ENCODE measurements around the gene PRSS38.

PRSS38 gene

DNA sequence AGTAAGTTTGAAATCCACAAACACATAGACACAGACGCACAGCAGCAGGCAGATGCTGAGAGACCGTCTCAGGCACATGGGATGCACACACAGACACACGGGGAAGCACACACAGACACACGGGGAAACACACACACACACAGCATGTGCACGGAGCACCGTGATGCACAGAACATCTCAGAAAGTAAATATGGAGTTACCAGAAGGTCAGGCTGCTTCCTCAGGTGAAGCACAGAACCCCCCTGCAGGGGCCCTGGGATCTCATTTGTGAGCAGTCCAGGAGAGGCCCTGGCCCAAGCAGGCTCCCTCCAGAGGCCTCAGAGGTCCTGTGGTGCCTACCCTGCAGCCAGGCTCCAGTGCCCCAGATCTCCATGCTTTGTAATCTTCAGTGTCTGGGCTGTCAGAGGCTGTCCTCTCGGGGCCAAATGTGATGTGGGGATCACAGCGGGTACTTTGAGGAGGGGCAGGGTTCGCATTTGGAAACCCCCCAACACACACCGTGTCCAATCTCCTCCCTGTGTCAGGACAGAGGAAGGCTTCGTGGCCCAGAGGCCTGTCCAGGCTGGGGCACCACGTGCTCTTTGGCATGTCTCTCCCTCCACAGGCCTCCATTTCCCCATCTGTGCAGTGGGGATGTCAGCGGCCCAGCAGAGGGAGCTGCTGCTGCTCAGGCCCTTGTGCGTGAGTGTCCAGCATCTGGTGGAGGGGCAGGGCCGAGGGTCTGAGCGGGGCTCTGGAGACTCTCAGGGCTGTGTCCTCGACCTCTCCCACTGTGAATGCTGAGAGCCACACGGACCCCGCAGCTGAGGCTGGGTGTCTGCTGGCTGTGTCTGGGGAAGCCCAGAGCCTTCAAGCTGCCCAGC, 23.0 kb upstream of the PRSS38 start:
- in situ Hi-C loops (cut with HindIII; ENCODE audit: low sequenced_read_pairs): no loop called here

DNA sequence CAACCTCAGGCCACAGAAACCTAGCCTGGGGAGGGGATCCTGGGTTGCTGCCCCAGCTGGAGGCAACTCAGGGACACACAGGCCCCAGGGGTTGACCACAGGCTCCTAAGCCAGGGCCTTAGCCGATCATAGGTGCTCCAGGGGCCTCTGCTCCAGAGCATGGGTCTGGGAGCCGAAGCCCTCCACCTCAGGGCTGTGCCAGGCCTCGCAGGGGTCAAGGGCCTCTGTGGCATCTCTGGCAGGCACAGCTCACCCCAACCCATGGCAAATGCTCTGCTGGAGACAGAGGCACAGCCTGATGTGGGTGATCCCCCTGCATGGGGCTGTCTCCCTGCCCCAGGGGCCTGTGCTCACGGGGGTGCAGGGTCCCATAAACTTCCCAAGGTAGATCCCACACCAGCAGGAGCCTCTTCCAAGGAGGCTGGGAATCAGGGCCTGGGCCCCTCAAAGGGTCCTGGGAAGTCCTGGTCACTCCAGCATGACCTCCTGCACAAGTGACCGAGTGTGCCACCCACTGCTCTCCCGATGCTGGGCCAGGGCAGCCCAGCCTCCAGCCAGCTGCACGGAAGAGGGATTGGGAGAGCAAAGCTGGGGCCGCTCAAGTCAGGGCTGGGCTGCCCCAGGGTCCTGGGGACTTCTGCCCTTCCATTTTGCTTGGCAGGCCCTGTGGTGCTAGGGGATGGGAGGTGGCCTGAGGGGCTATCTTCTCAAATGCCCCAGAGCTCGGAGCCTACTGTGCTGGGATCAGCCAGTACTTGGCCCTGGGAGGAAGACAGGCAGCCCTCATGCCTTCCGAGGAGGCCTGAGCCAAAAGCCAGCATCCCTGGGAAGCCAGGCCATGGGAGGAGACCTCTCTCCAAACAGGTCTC, 22.2 kb upstream of the PRSS38 start:
- in situ Hi-C loops (cut with HindIII; ENCODE audit: low sequenced_read_pairs): no loop called here

DNA sequence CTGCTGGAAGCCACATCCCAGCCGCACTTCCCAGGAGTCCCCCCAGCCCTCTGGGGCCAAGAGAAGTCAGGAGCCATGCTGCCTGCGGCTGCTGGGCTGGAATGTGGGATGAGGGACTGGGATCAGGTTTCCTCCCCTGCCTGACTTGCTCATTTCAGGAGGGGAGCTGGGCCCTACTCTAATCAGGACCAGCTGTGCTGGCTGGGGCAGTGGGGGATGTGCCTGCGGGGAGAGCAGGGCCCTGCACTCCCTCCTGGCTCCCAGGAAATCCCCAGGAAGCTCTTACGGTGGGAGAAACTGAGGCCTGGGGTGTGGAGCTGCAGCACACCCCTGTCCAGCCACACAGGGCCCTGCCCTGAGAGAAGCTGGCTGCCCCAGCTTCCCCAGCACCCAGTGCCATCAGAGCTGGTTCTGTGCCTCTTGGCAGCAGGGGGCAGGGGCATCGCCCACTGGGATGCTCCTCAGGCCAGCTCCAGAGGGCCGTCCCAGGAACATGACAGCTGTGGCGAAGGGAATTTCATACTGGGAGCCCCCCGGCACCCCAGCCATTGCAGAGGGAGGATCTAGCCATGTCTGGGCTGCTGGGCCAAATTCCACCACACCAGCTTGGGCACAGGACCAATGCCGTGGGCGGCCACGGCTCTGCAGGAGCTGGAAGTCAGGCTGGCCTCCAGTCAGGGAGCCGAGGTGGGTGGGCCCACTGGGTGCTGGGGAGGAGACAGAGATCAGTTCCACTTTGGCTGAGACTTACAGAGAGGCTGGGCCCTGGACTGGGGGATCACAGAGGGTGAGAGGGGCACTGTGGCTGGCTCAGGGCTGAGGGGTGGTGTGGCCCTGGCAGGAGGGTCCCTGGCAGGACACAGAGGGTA, 21.3 kb upstream of the PRSS38 start:
- in situ Hi-C loops (cut with HindIII; ENCODE audit: low sequenced_read_pairs): no loop called here

DNA sequence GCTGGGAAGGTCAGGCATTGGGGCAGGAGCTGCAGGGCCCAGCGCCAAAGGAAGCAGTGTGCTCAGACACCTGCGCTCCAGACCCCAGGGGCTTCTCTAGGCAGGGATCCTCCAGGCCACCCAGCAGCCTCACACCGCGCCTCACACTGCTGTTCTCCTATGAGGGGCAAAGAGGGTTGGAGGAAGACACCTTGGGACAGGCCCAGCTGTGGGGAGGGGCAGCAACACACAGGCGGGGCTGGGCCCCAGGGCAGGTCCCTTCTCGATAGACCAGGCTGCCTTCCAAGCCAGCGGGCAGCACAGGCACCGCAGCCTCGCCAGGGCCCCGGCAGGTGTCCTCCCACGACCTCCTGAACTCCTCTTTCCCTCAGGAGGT, 20.7 kb upstream of the PRSS38 start:
- in situ Hi-C loops (cut with HindIII; ENCODE audit: low sequenced_read_pairs): no loop called here

DNA sequence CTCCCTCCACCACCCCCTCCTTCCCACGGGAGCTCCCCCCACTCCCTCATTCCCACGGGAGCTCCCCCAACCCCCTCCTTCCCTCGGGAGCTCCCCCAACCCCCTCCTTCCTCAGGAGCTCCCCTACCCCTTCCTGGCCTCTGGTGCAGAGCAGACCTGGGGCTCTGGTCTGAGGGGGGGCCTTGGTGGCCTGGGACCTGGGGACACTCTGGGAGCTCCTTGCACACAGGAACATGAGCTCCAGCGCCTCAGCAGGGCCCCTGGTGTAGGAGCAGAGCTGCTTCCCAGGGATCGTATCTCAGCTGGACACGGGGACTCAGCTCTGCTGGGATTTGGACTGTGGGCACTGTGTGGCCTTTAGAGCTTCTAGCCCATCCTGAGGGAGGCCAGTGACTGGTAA, 19.7 kb upstream of the PRSS38 start:
- in situ Hi-C loops (cut with HindIII; ENCODE audit: low sequenced_read_pairs): no loop called here

DNA sequence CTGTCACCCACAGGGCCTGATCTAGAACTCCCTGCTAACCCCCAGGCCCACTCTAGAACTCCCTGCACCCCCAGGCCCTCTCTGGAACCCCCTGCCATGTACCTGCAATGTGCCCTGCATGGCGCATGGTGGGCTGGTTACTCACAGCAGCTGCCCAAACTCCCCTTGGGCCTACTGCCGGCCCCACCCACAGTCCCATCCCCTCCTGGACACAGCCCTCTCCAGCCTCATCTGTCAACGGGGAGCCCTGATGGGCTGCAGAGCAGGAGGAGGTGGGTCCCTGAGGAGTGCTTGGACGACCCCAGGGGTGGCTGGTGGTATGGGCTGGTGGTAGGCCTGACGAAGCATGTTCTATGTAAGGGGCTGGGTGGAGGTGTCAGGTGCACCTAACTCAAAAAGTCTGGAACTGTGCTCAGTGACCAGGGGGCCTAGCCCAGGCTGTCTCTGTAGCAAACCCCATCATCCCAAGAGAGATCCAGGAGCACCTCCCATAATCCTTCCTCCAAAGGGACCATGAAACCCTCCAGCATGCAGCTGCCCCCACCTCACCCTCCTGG, 19.0 kb upstream of the PRSS38 start:
- in situ Hi-C loops (cut with HindIII; ENCODE audit: low sequenced_read_pairs): no loop called here

DNA sequence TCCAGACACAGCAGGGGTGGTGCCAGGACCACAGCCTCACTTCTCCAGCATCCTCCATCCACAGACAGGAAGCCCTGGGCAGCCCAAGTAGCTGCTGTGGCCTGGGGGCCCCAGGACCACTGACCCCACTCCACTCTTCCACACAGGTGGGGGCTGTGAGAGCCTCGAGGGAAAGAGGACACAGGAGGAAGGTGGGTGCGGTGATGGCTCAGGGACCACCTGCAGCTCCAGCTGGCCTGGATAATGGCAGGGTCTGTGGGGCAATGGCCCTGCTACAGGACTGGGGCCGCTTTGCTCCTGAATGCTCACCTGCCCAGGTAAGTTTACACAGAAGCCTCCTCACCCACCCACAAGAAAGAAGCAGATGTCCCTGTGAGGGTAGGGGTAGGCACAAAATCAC, 18.3 kb upstream of the PRSS38 start:
- in situ Hi-C loops (cut with HindIII; ENCODE audit: low sequenced_read_pairs): no loop called here

DNA sequence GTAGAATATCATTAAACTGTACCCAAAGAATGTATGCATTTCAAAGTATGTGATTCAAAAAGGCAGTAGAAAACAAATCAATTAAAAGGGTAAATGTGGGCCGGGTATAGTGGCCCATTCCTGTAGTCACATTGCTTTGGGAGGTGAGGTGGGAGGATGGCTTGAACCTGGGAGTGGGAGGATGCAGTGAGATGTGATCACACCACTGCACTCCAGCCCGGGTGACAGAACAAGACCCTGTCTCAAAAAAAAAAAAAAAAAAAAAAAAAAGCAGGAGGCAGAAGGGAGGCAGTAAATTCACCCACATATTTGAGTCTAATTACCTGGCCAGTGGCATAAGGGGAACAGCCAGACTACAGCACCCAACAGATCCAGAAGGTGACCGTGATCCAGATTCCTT, 17.9 kb upstream of the PRSS38 start:
- in situ Hi-C loops (cut with HindIII; ENCODE audit: low sequenced_read_pairs): no loop called here

DNA sequence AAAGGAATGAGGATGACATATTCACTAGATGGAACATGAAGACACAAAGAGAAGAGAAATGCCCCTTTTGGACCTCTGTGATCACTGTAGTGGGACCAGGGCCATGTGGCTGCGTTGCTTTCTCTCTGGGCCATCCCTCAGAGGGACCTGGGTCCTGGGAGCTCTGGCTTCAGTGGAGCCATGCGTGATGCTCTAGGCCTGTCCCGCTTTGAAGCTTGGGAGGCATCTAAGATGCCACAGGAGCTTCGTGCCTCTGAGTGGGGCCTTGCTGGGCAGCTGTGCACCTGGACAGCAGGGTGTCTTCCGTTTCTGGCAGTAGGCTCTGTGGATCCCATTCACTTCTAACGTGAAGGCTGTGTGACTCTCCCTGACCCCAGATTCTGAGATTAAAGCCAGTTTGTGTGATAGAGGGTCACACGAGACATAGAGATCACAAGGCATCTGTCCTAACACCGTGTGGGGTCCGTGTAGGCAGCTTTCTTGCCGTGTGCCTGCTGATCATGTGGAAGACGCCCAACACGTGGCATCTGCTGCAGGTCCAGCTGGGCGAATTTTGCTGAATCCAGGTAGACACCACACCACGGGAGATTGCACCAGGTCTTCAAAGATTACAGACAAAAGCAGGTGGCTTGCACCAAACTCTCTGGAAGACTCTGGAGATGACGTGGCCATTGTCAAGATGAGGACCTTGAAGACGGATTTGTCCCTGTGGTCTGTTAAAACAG, 17.2 kb upstream of the PRSS38 start:
- in situ Hi-C loops (cut with HindIII; ENCODE audit: low sequenced_read_pairs): no loop called here

DNA sequence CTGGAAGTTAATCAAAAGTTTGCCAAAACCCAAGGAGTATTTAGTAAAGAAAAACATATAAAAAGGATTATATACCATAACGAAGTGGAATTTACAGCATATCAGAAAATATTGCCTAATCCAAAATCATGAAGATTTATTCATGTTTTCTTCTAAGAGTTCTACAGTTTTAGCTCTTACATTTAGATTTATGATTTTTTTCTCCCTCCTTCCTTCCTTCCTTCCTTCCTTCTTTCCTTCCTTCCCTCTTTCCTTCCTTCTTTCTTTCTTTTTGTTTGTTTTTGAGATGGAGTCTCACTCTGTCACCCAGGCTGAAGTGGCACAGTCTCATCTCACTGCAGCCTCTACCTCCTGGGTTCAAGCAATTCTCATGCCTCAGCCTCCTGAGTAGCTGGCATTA, 15.7 kb upstream of the PRSS38 start:
- in situ Hi-C loops (cut with HindIII; ENCODE audit: low sequenced_read_pairs): no loop called here

DNA sequence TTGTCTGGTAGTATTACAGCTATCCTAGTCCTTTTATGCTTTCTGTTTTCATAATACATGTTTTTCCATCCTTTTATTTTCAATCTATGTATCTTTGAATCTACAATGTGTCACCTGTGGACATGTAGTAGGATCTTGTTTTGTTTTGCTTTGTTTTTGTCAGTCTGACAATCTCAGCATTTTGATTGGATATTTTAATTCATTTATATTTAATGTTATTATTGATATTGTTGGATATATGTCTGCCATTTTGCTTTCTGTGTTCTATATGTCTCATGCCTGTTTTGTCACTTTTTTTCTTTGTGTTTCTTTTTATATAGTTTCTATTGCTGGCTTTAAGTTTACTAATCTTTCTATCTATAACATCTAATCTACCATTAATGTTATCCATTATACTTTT, 11.5 kb upstream of the PRSS38 start:
- in situ Hi-C loops (cut with HindIII; ENCODE audit: low sequenced_read_pairs): no loop called here

DNA sequence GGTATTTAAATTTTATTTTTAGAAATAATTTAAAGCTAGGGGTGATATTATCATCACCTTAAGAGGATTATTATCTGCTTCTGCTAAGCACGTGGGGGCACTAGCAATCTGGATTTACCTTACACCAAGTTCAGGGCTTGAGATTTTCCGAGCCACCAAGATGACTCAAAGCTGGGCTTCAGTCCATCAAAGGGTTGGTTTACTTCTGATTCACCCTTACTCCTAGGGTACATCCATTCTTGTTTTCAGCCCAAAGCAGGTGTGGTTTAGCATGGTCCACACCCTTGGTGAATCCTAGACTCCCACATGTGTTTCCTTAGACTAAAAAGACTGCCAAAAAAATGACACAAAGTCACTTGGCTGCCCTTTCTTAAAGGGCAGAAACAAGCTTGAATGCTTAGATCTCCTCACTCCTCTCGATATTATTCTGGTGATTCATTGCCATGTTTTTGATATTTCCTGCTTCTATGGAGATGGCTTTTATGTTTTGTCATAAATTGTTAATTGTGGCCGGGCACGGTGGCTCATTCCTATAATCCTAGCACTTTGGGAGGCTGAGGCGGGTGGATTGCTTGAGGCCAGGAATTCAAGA, 9.8 kb upstream of the PRSS38 start:
- in situ Hi-C loops (cut with HindIII; ENCODE audit: low sequenced_read_pairs): no loop called here

DNA sequence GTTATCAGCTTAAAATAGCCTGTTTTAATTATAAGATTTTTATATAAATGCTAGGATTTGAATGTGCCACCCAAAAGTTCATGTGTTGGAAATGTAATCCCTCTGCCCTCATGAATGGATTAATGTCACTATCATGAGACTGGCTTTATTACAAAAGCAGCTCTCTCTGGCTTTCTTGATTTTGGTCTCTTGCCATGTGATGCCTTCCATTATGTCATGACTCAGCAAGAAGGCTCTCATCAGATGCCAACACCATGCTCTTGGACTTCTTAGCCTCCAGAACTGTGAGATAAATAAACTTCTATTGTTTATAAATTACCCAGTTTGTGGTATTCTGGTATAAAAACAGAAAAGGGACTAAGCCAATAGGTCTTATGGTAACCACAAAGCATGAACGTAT, 6.9 kb upstream of the PRSS38 start:
- in situ Hi-C loops (cut with HindIII; ENCODE audit: low sequenced_read_pairs): no loop called here

DNA sequence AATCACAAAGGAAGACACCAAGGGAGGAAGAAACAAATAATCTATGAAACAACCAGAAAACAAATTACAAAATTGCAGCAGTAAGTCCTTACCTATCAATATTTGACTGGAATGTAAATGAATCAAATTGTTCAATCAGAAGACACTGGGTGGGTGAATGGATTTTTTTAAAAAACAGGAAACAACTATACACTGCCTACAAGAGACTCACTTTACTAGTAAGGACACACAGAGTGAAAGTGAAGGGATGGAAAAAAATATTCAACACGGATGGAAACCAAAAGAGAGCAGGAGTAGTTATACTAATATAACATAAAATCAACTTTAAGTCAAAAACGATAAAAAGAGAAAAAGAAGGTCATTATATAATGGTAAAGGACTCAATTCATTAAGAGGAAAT, 6.4 kb upstream of the PRSS38 start:
- in situ Hi-C loops (cut with HindIII; ENCODE audit: low sequenced_read_pairs): no loop called here

DNA sequence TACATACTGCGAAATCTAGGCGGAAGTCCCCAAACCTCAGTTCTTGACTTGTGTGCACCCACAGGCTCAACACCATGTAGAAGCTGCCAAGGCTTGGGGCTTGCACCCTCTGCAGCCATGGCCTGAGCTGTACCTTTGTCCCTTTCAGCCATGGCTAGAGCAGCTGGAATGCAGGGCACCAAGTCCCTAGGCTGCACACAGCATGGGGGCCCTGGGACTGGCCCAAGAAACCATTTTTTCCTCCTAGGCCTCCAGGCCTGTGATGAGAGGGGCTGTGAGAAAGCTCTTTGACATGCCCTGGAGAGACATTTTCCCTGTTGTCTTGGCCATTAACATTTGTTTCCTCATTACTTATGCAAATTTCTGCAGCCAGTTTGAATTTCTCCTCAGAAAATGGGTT, 1.5 kb upstream of the PRSS38 start:
- in situ Hi-C loops (cut with HindIII; ENCODE audit: low sequenced_read_pairs): no loop called here

DNA sequence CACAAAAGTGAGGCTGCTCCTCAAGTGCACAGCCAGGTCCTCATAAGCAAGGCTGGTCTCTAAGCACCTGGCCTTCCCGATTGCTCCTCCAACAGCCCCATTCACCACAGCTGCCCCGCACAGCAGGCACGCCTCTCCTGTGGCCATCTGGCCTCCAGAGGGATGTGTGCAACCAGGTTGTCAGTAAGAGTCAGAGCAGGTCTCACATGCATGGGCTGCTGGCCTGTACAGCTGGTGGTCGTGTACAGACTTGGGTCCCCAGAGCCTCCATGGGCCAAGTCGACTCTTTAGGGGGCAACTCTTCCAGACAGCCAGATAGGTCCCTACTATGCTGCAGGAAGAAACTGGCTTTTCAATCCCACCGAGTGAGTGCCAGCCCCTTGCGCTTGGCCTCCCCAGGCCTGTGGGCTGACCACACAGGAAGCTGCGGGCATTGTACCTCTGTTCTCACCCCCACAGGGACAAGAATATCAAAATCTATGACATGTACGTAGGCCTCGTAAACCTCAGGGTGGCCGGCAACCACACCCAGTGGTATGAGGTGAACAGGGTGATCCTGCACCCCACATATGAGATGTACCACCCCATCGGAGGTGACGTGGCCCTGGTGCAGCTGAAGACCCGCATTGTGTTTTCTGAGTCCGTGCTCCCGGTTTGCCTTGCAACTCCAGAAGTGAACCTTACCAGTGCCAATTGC, 1.4 kb downstream of the PRSS38 start:
- in situ Hi-C loops (cut with HindIII; ENCODE audit: low sequenced_read_pairs): no loop called here

DNA sequence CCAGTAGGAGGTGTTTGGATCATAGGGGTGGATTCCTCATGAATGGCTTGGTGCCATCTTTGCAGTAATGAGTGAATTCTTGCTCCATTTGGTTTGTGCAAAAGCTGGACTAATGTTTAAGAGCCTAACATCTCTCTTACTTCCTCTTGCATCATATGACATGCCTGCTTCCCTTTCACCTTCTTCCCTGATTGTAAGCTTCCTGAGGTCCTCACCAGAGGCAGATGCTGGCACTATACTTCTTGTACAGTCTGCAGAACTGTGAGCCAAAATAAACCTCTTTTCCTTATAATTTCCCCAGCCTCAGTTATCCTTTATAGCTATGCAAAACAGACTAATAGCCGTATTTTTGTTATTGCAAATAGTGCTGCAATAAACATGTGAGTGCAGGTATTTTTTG, 8.1 kb downstream of the PRSS38 start:
- in situ Hi-C loops (cut with HindIII; ENCODE audit: low sequenced_read_pairs): no loop called here

DNA sequence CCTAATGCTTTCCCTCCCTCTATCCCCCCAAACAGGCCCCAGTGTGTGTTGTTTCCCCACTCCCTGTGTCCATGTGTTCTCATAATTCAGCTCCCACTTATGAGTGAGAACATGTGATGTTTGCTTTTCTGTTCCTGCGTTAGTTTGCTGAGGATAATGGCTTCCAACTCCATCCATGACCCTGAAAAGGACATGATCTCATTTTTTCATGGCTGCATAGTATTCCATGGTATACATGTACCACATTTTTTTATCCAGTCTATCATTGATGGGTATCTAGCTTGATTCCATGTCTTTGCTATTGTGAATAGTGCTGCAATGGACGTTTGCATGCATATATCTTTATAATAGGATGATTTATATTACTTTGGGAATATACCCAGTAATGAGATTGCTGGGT, 8.7 kb downstream of the PRSS38 start:
- in situ Hi-C loops (cut with HindIII; ENCODE audit: low sequenced_read_pairs): no loop called here

DNA sequence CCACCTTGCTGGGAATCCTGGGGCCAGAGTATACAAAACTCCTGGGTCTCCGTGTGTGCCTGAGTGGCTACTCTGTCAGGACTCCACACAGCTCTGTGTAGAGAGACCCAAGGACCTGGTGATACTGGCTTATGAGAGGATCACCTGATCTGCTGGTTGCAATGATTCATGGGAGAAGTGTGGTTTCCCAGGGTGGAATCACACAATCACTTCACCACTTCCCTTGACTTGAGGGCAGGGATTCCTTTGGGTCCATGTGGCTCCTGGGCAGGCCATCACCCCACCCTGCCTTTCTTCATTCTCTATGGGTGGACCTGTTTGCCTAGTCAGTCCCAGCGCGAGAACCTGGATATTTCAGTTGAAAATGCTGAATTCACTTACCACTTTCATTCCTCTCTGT, 13.3 kb downstream of the PRSS38 start:
- in situ Hi-C loops (cut with HindIII; ENCODE audit: low sequenced_read_pairs): no loop called here

All from DLD1 (cell line).